ENCODE measurements around the gene PLCB4. TPM values are rescaled to one million over a fixed set of nuclear protein-coding genes. Genes with fewer than 3 reads are reported as not detected.

The PLCB4 gene
- polyA plus RNA-seq, 3 donors, result 13.1 to 15.7 (median 13.9) TPM

- DNase-seq (ENCODE audit: low read depth in 3 of 3, low spot score in 2 of 3), result no peak
These were observed 187.5 kb downstream of the PLCB4 start for GRCh38 chr20:9256393-9256792.

- DNase-seq (ENCODE audit: low read depth in 3 of 3, low spot score in 2 of 3), result no peak
These were observed 190.0 kb downstream of the PLCB4 start for GRCh38 chr20:9258901-9259300.

GRCh38 chr20:9260027-9260426 lies 191.1 kb downstream of the PLCB4 start:
- DNase-seq (ENCODE audit: low read depth in 3 of 3, low spot score in 2 of 3), result no peak

- DNase-seq (ENCODE audit: low read depth in 3 of 3, low spot score in 2 of 3), result no peak
These were observed 192.9 kb downstream of the PLCB4 start for GRCh38 chr20:9261781-9262180.

GRCh38 chr20:9262653-9263194 lies 193.8 kb downstream of the PLCB4 start:
- no peak for DNase-seq (ENCODE audit: low read depth in 3 of 3, low spot score in 2 of 3)

- no peak for DNase-seq (ENCODE audit: low read depth in 3 of 3, low spot score in 2 of 3)
These were observed 200.5 kb downstream of the PLCB4 start for GRCh38 chr20:9269280-9269971.

- no peak for DNase-seq (ENCODE audit: low read depth in 3 of 3, low spot score in 2 of 3)
These were observed 201.9 kb downstream of the PLCB4 start for GRCh38 chr20:9270831-9271230.

GRCh38 chr20:9276966-9277468 lies 208.1 kb downstream of the PLCB4 start:
- no peak for DNase-seq (ENCODE audit: low read depth in 3 of 3, low spot score in 2 of 3)

- no peak for DNase-seq (ENCODE audit: low read depth in 3 of 3, low spot score in 2 of 3)
These were observed 211.1 kb downstream of the PLCB4 start for GRCh38 chr20:9279918-9280401.

- DNase-seq (ENCODE audit: low read depth in 3 of 3, low spot score in 2 of 3), result no peak
These were observed 211.8 kb downstream of the PLCB4 start for GRCh38 chr20:9280666-9281065.

GRCh38 chr20:9281803-9282202 lies 212.9 kb downstream of the PLCB4 start:
- DNase-seq (ENCODE audit: low read depth in 3 of 3, low spot score in 2 of 3), result peak in 1 of 3 donors; percentile 33

- DNase-seq (ENCODE audit: low read depth in 3 of 3, low spot score in 2 of 3), result no peak
These were observed 216.7 kb downstream of the PLCB4 start for GRCh38 chr20:9285617-9286016.

- DNase-seq (ENCODE audit: low read depth in 3 of 3, low spot score in 2 of 3), result no peak
These were observed 217.9 kb downstream of the PLCB4 start for GRCh38 chr20:9286501-9287461.

- no peak for DNase-seq (ENCODE audit: low read depth in 3 of 3, low spot score in 2 of 3)
These were observed 218.9 kb downstream of the PLCB4 start for GRCh38 chr20:9287826-9288225.

GRCh38 chr20:9290331-9290730 lies 221.4 kb downstream of the PLCB4 start:
- no peak for DNase-seq (ENCODE audit: low read depth in 3 of 3, low spot score in 2 of 3)

GRCh38 chr20:9293145-9293544 lies 224.3 kb downstream of the PLCB4 start:
- no peak for DNase-seq (ENCODE audit: low read depth in 3 of 3, low spot score in 2 of 3)

- no peak for DNase-seq (ENCODE audit: low read depth in 3 of 3, low spot score in 2 of 3)
These were observed 225.2 kb downstream of the PLCB4 start for GRCh38 chr20:9294041-9294440.

- no peak for DNase-seq (ENCODE audit: low read depth in 3 of 3, low spot score in 2 of 3)
These were observed 230.0 kb downstream of the PLCB4 start for GRCh38 chr20:9298906-9299305.

- no peak for DNase-seq (ENCODE audit: low read depth in 3 of 3, low spot score in 2 of 3)
These were observed 231.2 kb downstream of the PLCB4 start for GRCh38 chr20:9300080-9300479.

GRCh38 chr20:9300534-9300933 lies 231.6 kb downstream of the PLCB4 start:
- no peak for DNase-seq (ENCODE audit: low read depth in 3 of 3, low spot score in 2 of 3)
